ENCODE data around the gene PLD5.

DNA sequence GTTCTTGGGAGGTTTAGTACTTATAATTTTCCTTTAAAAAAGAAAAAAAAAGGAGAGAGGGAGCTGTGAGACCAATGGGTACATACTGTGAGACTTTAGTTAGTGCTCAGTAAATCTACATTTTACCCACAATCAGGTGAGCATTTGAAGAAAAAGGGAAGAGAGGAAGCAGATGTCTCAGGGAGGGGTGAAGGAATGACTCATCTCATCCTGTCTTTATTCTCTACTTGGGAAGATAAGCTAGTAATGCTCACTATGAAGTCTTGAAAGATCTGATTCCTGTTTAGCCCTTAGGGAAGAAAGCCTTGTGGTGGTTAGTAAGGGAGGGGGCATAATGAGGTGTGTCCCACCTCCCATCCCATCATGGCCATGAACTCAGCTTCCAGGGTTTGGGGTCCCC is 112.6 kb downstream of the PLD5 start:
- TF ChIP-seq, protein P1, sequence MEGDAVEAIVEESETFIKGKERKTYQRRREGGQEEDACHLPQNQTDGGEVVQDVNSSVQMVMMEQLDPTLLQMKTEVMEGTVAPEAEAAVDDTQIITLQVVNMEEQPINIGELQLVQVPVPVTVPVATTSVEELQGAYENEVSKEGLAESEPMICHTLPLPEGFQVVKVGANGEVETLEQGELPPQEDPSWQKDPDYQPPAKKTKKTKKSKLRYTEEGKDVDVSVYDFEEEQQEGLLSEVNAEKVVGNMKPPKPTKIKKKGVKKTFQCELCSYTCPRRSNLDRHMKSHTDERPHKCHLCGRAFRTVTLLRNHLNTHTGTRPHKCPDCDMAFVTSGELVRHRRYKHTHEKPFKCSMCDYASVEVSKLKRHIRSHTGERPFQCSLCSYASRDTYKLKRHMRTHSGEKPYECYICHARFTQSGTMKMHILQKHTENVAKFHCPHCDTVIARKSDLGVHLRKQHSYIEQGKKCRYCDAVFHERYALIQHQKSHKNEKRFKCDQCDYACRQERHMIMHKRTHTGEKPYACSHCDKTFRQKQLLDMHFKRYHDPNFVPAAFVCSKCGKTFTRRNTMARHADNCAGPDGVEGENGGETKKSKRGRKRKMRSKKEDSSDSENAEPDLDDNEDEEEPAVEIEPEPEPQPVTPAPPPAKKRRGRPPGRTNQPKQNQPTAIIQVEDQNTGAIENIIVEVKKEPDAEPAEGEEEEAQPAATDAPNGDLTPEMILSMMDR (conservative IDR thresholded peaks at IDR 0.05; ENCODE audit: low read depth, low read length), result no peak
- no peak for TF ChIP-seq EZH2 (IDR thresholded peaks at IDR 0.05; ENCODE audit: borderline replicate concordance, low read depth, low read length, poor library complexity, severe bottlenecking)
